GM19395 (cell line): ENCODE results near the gene MET.

ENCODE experiments used
- ATAC-seq: cut with Tn5 transposase; IDR thresholded peaks from one replicate; pipeline ENCODE4 v1.9.1; 2021; ENCODE audit warnings: mild to moderate bottlenecking, moderate library complexity; ENCODE audit not compliant: unreplicated experiment

MET gene

GRCh38 chr7:116663744-116664143 lies 8.3 kb upstream of the MET start:
- ATAC-seq = no peak

DNA sequence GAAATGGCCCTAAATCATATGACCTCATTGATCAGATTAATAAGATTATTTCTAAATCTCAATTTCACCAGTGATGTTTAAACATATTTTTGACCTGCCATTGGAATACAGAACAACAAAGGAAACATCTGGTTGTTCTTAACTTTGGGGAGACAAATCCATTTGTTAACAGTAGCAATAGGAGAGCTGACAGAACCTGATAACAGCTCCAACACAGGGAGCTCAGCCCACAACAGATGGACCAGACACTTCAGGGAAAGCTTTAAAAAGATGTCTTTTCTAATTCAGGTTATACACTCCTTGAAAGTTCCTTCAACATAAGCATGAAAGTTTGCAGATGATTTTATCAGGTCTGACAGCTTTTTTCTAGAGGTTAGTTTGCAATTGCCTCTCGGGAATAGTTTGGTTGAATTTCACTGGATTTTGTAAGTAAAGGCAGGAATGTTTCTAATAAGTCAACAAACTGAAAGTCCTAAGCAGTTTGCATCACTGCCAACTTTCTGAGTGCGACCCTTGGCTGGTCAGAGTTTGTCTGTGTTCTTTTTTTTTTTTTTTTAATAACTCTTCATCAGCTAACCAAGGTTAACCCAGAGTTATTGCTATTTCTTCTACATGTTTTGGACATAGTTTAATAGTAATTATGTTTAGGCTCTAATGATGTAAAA lies 6.5 kb upstream of the MET start:
- ATAC-seq = no peak

- ATAC-seq = no peak
Measured at GRCh38 chr7:116669769-116670168, 2.2 kb upstream of the MET start.

DNA sequence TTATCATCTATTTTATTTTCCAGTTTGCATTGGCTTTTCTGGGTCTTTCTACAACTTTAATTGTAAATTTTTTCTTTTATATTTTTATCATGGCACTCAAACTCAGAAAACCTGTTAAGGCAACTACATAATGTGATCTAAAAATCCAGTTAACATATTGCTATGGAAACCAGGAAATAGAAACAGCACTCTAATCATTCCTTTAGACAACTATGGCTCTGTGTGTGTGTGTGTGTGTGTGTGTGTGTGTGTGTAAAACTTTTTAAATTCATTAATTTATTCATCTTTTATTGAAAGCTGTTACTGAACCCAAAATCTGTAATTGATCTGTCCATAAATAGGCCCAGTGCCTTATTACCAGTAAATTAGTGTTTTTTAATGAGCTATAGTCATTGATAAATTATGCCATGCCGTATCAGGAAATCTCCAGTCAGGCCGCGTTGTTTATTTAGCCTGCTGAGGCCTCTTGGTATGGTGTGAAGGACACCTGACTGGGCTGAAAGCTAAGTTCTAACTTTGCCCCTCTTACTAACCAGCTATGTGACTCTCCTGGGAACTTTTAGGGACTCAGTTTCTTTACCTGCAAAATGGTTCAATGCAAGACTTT lies 1.5 kb upstream of the MET start:
- no peak for ATAC-seq

DNA sequence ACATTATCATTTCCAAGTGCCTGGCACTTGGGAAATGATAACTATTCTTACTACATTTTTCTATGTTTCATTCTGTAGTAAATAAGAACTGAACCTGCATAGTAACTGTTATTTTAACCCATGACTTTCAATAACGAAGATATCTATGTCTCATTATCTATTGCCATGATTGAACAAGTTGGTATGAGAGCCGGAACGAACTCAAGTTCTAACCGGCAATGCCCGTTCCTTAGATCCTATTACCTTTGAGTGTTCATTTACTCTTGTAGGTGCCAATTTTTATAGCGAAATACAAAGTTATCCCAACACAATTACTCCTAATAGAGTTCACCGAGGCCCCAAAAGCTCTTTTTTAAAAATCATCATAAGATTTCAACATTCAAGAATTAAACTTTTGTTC lies 885 bp upstream of the MET start:
- no peak for ATAC-seq

DNA sequence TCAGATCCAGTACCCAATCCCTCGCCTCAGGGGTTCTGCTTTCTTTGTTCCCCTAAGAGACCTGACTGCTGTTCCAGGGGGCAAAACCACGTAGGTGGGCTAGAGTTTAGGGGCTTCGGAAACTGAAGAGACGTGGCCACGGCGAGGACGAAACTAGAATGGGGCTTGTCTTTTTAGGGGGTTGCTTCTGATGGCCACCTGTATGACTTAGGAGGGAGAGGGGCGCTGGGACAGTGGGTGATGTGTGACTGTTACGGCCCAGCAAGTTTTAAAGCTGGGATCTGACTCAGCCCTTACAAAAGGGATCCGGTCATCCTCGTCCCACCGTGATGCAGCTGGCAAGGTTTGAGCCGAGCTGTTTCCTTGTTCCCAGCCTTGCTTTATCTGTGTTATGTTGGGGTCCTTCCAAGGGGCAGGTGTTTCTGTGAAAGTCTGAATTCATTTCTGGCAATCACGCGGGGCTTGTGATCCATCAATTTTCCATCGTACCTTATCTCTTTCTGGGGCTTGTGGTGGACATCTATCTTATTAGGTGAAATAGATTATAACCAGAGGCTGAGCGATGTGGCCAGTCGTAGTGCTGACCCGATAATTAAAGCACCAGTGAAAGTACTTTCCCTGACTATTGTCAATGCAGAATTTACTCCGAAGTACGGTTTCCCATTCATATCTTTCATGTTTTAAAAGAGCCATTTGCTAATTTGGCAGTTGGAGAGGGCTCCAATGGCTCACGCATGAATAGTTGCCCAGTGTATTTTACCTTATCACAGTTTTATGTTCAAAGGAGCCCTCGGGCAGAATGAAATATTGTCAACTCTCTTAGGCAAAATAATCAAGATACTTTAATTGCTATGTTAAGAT lies 830 bp downstream of the MET start:
- no peak for ATAC-seq

GRCh38 chr7:116673457-116673865 lies 1.5 kb downstream of the MET start:
- ATAC-seq = no peak

DNA sequence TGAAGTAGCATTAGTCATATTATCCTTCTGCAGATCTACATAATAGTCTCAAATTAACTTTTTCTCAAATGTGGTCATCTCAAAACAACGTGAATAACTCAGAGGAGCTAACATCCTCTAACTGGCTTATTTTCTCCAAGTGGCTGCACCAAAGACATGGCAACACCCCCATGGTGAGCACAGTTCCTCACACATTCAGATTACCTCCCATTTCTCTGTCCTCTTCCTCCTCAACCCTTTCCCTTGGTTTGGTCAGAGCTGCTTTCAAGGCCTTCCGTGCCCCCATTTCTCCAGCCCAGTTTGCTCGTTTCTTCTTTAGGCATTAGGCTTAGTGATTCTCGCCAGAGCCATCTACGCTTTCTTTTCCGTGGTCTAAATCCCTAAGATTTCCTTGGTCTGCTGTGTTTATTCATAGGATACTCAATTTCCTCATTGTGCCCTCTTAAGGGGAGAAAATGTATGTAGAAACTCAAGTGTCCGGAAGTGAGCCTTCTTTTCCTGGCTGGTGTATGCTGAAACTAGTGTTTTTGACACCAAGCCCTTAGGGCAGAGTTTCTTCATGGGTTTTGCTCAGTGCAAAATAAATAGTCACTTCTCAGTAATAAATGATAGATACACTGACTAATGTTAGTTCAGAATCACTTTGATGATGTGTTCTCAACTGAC lies 2.6 kb downstream of the MET start:
- no peak for ATAC-seq

DNA sequence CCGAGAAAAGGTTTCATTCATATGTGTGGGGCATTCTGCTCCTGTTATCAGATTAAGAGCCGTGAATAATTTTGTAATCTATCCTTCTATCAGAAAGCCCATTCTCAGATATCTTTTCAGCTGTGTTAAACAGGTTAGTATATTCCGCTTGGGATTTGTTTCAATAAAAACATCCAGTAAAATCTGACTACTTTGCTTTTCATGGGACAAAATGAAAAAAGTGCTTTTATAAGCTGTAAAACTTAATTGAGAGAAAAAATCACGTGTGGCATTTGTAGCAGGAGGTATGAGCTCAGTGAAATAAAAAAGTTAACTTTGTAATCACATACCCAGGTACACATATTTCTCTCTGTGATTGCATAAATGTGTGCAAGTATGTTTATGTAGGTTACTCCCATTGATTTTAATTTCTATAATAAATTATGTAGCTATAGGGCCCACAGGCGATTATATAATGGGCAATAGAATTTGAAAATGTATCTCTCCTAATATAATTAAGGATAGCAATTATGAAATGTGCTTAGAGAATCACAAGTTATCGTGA lies 3.9 kb downstream of the MET start:
- no peak for ATAC-seq

DNA sequence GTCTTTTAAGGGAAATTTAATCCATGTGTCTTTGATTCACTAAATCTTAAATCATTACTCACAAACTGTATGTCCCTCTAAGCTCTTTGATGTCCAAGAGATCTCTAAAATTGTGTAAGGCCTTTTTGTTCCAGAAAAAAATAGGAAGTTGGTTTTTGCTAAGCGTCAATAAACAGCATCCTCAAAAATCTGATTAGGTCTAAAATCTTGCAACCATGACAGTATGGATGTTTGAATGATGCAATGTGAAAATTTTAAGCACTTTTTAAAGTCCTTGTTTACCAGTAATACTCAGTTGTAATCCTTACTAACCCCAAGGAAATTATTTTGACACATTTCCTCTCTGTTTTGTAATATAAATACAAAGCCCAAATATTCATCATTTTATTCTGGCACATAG lies 6.8 kb downstream of the MET start:
- no peak for ATAC-seq

- ATAC-seq = peak; percentile 49
Measured at GRCh38 chr7:116679500-116679899, 7.5 kb downstream of the MET start.

- ATAC-seq = peak; percentile 100
Measured at GRCh38 chr7:116683786-116684185, 11.8 kb downstream of the MET start.

GRCh38 chr7:116686033-116686432 lies 14.0 kb downstream of the MET start:
- no peak for ATAC-seq

DNA sequence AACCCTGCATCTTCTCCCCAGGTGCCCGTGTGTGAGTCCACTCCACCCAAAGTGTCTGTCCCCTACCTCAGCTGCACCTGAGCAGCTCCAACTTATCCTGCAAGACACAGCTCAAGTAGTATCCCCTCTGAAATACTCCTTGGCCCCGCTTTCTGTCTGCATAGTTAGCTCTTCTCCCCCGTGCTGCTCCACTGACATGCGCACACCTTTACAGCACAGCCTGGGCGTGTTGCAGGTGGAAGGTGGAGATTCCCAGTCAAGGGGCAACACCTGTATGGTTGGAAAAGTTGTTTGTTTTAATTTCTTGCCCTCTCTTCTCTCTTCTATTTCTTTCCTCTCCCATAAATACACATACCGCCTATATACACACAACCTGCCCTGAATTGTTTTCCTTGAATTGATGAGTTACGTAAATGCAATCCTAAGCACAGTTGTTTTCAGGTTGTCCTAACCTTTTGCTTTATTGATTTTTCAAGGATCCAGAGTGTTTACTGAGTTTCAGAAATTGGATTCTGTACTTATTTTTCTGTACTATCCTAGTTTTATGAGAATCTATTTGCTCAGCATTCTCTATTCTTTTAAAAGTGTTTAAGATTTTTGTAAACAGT lies 14.9 kb downstream of the MET start:
- no peak for ATAC-seq

DNA sequence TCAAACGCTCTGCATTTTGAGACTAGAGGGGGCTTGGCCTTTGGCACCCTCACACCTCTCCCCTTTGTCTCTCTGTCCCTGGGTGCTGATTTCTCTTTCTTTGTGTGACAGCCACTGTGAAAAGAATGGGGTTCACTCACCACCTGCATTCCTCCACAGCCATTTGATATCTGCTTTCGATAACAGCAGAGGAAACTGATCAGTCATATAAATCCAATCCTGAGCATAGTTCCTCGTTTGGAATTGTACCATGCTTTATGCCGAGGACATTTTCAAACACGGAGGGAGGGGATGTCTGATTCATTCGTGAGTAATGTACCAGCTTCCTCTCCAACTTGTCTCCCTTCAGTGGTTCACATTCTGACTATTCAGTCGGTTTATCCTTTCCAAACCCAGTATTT lies 15.8 kb downstream of the MET start:
- no peak for ATAC-seq

GRCh38 chr7:116689790-116690259 lies 17.8 kb downstream of the MET start:
- ATAC-seq = no peak

GRCh38 chr7:116691664-116692063 lies 19.7 kb downstream of the MET start:
- ATAC-seq = no peak

DNA sequence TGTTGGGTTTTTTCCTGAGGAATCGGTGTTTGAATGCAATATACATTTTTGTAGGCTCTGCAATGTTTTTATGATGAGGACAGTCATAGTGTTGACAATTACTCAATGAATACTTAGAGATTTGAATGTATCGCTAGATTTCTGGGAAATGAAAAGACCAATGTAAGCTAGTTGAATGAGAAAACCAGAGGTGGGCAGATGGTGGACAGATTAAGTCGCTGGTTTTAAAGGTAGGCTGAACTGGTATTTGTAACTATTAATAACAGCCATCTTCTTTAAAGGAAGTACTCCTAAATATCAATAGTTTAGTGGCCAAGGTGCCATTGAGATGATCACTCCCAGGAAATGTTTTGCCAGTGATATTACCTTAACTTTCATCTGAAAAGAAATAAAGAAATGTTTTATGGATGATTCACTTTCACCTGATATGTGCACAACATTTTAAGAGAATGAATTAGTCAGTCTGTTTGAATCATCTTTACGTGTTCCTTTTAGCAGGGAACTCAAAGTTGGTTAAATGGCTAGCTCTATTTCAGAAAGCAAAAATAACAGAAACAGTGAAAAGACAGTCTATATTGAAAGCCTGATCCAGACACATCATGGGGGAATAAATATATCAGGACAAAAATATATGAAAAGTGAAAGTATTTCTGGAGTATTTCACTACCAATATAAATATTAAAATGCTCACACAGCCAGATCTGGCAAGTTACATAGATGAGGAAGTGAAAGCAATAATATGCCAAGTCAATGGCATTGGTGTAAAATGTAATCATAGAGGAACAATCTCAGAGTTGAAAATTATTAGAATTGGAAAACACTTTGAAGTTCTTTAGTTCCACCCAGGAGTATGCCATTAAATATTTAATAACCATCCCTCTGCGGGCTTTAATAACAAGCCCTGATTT lies 20.7 kb downstream of the MET start:
- ATAC-seq = no peak

GRCh38 chr7:116696707-116697106 lies 24.7 kb downstream of the MET start:
- no peak for ATAC-seq

- no peak for ATAC-seq
Measured at GRCh38 chr7:116697152-116697551, 25.2 kb downstream of the MET start.
